ENCODE data around the gene PRKCA.
"Not testable (repeated sequence)": the region's sequence is repeated elsewhere in the genome, so short reads cannot be mapped to it uniquely, and the experiment has no call there.

Gene PRKCA

DNA sequence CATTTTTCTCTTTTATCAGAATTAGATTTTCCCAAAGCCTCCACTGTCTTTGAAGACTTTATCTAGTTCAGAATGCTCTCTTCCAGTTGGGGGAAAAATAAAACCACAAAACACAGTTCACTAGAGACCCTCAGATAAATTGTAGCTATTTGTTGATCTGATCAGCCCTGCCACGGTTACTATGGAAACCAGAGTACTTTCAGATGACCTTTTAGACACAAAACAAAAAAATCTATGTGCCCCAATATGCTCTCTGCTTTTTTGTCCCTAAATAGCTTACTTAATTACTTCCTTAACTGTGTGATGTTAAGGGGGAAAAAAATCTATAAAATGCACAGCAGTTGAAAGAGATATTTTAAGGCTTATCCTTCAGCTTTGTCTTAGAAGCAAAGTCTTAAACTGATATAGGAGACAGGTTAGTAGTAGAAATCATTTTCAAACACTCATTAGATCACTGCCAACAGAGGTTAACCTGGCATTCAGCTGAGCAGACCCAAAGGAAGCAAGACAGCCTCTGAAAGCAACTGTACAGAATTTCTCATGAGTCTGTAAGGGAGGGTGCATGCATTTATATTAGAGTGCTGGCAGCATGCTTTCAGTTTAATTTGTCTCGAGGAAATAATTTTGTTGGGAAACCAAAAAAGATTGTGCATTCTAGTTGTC lies 402.6 kb downstream of the PRKCA start:
- DNase-seq: no peak

DNA sequence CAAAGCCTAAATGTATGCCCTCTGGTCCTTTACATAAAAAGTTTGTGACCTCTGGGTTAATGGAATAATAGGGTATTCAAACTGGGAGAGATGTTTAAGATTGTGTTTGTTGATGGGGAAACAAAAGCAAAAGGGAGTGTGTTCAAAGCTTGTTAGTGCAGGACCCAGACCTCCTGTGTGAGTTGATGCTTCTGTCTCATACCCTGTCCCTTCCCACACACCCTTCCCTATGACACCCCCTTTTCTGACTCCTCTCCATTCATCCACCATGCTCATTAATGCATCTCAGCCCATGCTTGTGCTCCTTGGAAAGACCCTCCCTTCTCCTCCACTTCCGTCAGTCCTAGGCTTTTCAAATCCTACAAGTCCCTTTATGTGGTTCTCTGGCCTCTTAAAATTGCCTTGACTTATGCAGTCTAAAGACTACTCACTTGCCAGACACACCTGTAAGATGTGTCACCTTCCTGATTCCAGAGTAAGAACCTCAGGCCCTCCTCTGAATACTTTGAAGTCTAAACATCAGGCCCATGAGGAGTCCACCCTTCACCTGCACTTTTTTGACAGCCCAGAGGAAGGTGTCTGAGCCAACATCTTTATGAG lies 404.5 kb downstream of the PRKCA start:
- DNase-seq: no peak

DNA sequence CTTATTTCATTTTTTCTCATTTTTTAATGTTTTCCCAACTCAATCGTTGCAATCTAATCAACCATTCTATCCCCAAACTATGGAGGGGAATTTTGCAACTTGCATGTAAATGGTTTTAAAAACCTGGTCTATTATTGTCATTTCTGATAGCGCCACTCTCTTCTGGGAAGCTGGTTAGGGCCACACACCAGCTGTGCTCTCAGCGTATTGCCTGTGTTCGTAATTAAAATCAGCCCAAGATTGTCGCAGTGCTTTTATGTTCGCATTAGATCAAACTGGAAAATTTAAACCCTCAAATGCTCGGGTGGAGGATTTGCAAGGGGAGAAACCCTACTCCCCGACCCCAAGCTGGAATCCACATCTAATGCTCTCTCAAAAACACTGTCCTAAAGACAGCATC lies 409.0 kb downstream of the PRKCA start:
- peak; percentile 23 for DNase-seq

DNA sequence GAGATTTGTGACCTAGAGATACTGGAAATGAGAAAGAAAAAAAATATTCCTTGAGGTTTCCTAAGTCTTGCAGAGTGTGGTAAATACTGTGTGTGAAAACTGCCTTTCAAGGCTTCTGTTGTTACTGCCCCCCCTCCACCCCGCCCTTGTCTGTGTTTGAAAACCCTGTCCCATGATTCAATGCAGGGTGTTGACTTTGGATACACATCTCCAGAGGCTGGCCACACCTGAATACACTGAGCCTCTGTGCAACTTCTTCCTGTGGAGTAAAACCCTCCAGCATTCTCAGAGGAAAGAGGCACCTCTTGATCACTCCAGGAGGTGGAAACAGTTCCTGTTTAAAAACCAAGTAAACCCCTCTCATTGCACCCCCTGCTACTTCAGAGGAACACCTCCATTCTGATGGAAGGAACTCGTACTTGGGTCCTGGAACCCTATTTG lies 409.5 kb downstream of the PRKCA start:
- peak; percentile 72 for DNase-seq

DNA sequence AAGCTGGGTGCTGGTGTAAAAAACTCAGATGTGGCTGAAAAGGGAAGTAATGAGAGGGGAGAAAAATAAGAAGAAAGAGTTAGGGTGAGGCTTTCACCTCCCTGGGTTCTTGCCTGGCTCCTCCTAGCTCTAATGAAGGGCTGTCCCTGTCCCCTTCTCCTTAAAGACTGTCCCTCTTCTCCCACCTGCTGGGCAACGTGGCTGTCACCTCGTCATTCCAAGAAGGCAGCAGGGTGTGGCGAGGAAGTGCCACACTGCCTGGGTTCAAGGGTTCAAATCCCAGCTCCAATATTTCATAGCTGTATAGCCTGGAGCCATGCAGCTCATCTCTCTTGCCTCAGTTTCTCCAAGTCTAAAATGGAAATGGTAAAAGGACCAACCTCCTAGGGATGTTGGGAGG lies 410.0 kb downstream of the PRKCA start:
- no peak for DNase-seq

DNA sequence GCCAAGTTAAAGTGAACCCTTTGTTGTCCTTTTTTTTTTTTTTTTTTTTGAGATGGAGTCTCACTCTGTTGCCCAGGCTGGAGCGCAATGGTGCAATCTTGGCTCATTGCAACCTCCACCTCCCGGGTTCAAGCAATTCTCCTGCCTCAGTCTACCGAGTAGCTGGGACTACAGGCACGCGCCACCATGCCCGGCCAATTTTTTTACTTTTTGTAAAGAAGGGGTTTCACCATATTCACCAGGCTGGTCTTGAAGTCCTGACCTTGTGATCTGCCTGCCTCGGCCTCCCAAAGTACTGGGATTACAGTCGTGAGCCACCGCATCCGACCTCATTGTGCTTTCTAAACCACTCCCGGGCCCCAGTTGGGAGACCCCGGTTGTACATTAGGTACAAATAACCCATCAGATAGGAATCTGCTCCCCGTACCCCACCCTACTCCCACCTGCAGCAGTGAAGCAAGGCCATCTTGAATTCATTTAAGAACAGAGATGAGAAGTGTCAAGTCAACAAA lies 410.7 kb downstream of the PRKCA start:
- DNase-seq: not testable (repeated sequence)

DNA sequence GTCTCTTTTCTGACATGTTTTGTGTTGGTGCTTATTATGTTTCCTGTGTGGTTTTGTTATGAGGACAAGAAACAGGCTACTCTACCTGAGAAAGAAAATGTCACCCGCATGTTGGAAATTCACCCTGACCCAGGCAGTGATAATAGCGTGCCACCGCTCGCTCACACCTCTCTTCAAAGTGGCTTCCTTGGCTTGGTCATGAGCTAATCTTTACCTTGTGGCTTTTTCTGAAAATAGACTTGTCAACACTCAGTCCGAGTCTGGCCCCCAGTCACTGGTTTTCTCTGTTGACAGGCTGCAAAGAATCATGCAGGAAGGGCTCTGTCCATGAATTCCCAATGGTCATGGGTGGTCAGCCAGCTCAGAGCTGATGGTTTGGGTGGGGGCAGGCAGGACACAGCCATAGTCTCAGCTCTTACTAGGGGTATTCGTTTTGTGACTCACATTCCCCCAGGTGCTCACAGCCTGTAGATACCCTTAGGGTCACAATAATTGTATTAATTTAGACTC lies 411.2 kb downstream of the PRKCA start:
- no peak for DNase-seq

DNA sequence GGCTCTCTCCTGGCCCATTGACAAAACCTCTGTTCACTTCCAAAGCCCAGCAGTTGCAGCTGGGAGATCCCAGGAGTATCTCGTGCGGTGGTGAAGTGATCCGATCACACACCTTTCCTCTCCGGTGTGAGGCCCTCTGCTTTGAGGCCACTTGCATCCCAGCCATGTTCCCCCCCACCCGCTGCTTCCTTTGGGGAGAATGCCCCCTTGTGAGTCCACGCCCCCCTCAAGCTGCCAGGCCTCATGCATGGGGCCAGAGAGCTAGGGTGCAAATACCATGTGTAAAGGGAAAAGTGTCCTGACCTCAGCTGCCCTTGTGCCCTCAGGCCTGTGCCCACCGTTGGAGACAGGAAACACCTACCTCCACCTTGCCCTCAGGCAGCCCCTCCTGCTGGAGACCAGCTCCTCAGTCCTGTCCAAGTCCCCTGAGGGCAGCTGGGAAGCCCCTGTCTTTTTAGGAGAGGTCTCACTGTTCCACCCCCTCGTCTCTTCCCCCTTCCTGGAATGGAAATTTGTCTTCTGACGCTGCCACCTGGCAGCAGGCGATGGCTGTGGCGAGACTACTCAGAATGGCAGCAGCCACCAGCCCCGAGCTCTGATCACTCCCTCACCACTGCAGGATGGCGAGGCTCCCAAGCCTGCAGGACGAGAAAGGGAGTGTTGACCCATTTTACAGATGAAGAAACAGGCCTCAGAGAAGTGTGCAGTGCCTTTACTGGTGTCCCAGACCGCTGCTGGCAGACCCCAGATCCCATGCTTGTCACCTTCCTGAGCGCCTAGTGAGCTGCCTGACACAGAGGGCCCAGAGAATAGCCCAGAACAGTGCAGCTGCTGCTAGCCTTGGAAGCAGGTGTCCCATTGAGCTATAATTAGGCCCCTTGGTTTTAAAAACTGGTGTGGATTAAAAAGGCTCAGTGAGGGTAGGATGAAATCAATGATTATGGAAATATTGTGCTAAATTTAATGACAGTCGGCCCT lies 411.9 kb downstream of the PRKCA start:
- no peak for DNase-seq

DNA sequence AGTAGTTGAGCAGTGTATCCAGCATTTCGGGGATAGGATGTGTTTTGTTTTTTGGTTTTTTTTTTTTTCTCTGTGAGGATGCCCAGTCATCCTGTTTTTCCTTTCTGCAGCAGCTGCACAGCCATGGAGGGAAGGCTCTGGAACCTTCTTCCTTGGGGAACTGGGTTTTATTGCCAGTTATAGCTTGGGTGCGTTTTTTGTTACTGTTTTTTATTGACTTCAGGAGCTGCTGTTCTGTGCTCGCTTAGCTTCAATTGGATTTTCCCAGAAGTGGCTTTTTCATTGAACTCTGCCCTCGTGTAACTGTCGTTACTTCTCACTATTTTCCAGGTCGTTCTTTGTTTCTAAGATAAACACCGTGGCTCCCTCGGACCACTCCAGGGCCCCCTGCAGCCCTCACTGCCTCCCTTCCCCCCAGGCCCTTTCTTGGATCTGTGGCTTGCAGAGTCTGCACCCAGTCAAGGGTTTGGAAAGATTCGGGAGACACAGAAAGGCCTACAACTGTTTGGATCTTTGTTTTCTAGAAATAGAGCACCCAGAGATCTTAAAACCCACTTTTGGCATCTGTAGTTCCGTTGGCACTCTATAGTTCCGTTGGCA lies 412.8 kb downstream of the PRKCA start:
- DNase-seq: no peak

DNA sequence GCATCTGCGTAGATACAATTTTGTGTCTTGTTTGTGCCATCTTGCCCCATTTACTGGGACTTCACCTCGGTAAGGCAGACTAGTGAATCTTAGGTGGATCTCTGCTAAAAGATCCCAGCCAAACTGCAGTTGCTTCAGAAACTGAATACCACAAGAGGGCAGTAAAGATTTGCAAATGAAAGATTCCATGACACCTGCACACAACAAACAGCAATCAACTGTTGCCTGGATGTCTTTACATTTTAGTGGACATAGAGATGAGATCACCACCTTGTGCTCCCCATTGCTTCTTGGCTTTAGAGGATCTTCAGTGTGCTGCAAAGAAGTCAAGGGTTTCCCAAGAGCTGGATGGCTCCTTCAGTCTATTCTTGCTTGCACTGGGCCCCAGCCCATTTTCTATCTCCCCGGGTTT lies 413.3 kb downstream of the PRKCA start:
- peak; percentile 80 for DNase-seq

DNA sequence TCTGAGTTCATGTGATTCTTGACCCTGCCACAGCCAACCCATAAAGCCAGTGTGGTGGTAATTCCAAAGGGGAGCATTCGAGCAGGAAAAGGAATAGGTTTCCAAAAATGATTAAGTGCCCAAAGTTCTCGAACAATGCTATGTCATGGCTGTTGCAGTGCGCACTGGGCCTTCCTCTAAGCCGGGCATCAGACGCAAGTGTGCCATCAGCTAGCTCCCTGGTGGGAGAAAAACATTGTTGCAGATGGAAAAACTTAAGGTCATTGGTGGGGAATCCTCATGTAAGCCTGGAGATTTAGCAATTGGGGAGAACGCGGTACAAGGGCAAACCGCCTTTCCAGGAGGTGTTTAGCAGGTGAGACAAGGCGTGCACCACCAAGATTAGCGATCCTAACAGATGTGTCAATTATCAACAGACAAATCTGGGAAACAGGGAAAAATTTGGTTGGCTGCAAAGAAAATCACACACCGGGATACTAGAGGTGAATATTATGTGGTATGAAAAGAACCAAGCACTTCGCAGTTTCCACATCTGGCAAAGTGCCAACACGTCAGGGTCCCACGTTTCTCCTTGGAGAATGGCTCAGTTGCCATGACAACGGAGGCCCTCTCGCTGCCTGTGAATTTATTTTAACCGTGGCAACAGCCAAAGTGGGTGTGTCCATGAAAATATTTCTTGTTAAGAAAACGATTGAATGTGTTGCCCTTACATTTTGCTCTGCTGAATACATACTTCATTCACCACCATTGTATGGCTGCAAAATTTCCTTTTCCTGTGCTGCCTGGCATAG lies 414.0 kb downstream of the PRKCA start:
- no peak for DNase-seq

DNA sequence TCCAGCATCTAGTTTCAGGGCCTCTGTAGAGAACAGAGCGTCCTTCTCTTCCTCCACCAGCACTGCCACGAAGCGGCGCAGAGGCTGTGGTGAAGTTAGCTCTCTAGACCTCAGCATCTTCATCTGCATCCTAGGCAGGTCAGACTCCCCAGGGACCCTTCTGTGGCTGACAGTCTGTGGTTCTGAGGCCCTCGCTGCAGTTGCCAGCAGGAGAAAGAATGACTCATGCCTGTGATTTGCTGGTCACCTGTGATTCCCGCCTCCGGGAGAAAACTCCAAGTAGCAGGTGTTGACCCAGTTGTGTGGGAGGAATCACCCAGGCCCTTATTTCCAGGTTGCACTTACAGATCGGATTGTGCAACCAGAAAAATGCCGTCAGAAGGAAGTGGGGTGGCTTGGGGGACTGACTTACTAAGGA lies 415.2 kb downstream of the PRKCA start:
- peak; percentile 41 for DNase-seq

DNA sequence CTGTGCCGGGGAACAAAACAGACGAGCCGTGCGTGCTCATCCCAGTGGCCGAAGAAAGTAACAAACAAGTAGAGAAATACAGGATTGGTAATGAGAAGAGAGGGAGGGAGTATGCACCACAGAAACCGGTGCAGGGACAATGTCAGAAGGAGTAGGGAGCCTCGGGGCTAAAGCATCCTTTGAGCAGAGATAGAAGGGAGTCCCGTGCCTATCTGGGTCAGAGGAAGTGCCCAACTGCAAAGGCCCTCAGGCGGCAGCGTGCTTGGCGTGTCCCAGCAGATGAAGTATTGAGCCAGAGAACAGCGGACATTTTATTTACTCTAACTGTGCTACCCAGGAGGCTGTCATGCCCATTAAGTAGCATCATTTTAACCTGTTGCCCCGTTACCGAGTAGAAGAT lies 417.6 kb downstream of the PRKCA start:
- no peak for DNase-seq

DNA sequence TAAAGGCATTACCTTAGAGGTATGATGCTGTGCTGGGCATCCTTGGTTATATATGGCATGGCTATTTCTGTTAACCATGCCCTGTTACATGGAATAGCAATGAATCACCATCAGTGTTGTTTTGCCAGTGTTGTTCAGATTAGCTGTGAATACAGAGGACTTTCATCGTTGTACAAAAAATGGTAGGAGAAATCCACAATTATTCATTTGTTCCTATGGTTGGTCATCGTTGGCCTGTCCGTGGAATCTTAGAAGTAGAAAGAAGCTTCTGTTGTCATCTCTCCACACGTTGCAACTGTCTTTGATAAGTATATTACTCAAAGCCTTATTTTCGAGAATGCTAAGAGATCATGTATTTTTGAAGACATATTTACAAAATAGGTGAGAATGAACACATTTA lies 418.2 kb downstream of the PRKCA start:
- DNase-seq: no peak

DNA sequence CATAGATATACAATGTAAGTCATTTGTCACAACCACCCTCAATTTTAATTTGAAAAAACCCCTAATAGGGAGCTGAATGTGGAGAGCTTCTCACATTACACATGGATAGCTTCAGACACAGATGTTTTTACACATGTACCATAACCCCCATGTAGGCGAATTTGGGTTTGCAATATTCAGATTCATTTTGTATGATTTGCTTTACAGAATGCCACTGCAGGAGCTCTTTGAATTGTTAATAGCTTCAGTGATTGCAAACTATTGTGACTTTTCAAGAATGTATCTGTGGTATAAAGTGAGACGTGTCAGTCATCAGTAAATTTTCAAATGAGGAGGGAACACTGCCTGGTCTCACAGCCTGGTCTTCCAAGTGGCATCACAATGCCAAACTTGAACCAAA lies 419.9 kb downstream of the PRKCA start:
- DNase-seq: no peak

DNA sequence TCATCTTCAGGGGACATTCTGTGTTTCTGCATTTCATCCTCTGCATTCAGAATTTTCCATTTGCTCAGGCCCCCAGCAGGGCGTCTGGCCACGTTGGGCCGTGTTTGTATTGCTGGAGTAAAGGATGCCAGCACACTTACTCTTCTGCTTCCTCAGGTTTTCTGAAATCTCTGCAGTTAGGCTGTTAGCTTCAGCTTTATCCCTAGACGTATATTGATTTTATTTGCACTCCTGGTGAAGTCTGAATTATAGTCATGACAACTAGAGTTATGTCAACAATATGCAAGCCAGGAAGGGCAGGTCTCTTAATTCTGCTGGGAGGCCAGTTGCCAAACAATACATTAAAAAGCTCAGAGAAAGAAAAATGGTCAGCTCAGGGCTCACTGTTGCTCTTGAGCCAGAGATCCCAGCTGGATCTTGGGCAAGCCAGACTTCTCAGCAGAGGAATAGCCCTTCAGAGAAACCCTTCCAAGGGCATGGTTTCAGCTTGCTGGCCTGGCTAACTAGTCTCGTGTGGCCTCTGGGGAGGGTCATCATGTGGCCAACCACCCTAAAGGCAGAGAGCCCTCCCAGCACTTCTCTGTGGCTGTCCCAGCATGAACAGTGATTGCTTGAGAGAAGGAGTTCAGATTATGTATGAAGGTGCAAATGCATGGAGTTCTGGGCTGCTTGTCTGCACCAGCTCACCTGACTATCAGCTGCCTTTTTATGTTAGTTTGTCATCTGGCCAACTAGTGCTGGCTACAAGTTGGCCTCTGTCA lies 422.3 kb downstream of the PRKCA start:
- peak; percentile 66 for DNase-seq

DNA sequence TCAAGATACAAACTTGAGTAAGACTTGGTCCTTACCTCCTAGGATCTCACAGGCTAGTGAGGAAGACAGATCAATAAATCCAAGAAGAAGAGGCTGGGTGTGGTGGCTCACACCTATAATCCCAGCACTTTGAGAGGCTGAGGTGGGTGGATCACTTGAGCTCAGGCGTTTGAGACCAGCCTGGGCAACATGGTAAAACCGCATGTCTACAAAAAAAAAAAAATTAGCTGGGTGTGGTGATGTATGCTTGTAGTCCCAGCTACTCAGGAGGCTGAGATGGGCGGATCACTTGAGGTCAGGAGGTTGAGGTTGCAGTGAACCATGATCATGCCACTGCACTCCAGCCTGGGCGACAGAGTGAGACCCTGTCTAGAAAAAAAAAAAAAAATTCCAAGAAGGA lies 423.0 kb downstream of the PRKCA start:
- DNase-seq: not testable (repeated sequence)

DNA sequence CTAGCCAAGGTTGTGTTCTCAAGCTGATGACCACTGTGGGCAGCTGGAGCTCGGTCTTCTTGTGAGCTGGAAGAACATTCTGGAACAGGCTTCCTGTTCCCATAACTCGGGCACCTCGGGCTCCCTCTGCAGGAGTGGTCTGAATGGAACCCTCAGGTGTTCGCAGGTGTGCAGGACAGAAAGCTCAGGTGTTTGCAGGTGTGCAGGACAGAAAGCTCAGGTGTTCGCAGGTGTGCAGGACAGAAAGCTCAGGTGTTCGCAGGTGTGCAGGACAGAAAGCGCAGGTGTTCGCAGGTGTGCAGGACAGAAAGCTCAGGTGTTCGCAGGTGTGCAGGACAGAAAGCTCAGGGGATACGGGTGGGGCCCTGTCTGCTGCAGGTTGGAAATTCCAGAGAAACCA lies 423.5 kb downstream of the PRKCA start:
- DNase-seq: no peak

DNA sequence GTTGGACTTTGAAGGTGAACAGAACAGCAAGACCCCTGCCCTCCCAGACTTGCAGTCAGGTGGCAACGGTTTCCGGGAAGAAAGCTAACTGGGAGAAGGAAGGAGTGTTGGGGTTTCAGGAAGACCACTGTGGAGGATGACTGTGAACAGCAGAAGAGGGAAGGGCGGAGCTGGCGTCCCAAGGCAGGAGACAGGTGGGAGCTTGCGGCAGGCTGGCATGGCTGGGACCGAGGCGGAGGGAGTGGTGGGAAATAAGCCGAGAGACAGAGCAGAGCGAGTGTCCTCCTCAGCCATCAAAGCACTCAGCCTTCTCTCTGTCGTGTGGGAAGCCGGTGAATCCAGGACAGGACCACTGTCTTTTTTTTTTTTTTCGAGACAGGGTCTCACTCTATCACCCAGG lies 424.0 kb downstream of the PRKCA start:
- no peak for DNase-seq

DNA sequence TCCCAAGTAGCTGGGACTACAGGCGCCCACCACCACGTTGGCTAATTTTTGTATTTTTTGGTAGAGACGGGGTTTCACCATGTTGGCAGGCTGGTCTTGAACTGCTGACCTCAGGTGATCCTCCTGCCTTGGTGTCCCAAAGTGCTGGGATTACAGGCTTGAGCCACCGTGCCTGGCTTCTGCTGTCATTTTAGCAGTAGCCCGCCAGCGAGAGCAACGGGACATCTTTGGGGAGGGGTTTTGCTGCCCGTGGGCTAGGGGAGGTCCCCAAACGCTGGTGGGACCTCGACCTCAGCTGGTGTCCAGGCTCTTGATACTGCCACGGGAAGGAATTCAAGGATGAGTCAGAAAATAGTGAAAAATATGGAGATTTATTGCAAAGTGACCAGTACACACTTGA lies 424.4 kb downstream of the PRKCA start:
- no peak for DNase-seq
